KOPT-K1 (cell line): Measurements from ENCODE around the gene PDIK1L.

ENCODE experiments used
- H3K27ac ChIP-seq: fragments of 200-600 bp; sonication (generic); 2 replicates; pipeline ENCODE4 v1.5.1; 2016; ENCODE audit warnings: antibody characterized with exemption, mild to moderate bottlenecking, low read depth, low read length; ENCODE audit not compliant: poor library complexity, severe bottlenecking
- H3K36me3 ChIP-seq: fragments of 200-600 bp; sonication (generic); 2 replicates; pipeline ENCODE4 v1.5.1; 2017; ENCODE audit warnings: antibody characterized with exemption, mild to moderate bottlenecking, low read length, moderate library complexity; ENCODE audit not compliant: insufficient read depth
- H3K9me3 ChIP-seq: fragments of 200-600 bp; sonication (generic); 2 replicates; pipeline ENCODE4 v1.5.1; 2017; ENCODE audit warnings: antibody characterized with exemption, low read length, mild to moderate bottlenecking; ENCODE audit not compliant: insufficient read depth, poor library complexity, severe bottlenecking

Gene PDIK1L

DNA sequence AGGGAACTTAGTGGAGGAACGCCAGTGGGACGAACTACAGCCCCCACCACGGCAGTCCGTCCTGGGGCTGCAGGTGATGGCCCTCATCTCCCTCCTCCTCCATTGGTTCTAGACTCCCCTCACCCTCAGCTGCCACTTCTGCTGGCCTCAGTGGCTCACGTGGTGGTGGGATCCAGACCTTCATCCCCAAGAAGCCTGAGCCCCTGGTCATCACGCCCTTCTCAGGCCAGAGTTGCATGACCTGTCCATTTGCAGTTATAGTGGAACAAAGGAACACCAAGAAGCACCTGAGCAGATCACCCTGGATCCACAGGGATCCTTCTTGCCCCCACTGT lies 34.3 kb downstream of the PDIK1L start:
- H3K9me3 ChIP-seq = no peaks in the 10 kb centered on the region
- H3K27ac ChIP-seq = no peak overlapping the region
- no peaks in the 10 kb centered on the region for H3K36me3 ChIP-seq

DNA sequence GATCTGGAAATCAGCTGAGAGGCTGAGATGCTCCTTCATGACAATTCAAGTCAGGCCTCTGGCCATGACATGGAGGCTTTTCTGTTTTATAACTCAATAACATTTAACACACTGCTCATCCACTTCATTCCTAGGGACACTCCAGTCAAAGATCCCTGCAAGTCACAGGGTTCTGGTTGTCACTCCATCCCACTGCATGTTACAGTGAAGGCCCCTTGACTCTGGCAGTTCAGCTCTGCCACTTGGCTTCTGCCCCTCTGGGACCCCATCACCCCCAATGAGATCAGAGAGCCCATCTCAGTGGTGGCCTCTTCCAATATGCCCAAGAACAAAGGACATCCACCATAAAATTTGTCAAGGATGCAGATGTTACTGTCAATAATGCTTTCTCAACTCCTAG lies 37.3 kb downstream of the PDIK1L start:
- H3K27ac ChIP-seq = no peak overlapping the region
- H3K36me3 ChIP-seq = no peaks in the 10 kb centered on the region
- no peaks in the 10 kb centered on the region for H3K9me3 ChIP-seq

DNA sequence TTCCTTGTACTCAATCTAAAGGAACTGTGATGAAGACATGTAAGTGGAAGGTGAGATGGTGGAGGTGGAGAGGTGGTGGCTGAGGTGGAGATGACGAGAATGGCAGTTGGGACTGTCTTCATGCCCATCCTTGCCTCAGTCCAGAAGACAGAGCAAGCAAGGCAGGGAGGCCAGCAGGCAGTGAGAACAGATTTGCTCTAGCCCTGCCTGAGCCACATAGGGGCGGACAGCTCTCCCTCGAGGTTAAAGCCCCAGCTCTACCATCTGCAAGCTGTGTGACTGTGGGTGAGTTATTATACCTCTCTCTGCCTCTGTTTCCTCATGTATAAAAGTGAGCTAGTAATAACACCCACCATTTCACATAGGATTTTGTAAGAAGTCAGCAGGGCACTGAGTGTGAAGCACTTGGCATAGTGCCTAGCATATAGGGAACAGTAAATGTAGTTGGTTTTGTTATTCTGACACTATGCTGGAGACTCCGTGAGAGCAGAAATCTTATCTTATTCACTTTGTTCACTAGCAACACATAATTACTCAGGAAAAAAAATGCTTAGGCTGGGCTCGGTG lies 42.4 kb downstream of the PDIK1L start:
- Histone ChIP-seq H3K9me3 (no peaks in the 10 kb centered on the region), H3K36me3 (no peaks in the 10 kb centered on the region), H3K27ac (no peak overlapping the region)

DNA sequence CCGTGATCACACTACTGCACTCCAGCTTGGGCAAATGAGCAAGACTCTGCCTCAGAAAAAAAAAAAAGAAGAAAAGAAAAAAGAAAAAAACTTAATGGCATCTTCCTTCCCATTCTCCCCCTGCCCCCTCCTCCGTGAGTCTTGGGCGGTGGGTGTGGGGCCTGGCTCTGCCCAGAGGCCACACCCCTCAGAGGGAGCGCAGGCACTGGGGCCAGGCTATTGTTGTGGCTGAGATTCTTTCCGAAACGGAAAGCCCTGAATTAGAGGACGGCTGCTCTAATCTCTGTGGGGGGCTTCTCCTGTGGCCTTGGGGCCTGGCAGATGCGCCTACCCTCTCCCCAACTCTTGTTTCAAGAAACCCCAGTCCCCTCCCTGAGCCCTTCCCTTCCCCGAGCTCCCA lies 43.1 kb downstream of the PDIK1L start:
- no peaks in the 10 kb centered on the region for H3K36me3 ChIP-seq
- H3K9me3 ChIP-seq = no peaks in the 10 kb centered on the region
- no peak overlapping the region for H3K27ac ChIP-seq

DNA sequence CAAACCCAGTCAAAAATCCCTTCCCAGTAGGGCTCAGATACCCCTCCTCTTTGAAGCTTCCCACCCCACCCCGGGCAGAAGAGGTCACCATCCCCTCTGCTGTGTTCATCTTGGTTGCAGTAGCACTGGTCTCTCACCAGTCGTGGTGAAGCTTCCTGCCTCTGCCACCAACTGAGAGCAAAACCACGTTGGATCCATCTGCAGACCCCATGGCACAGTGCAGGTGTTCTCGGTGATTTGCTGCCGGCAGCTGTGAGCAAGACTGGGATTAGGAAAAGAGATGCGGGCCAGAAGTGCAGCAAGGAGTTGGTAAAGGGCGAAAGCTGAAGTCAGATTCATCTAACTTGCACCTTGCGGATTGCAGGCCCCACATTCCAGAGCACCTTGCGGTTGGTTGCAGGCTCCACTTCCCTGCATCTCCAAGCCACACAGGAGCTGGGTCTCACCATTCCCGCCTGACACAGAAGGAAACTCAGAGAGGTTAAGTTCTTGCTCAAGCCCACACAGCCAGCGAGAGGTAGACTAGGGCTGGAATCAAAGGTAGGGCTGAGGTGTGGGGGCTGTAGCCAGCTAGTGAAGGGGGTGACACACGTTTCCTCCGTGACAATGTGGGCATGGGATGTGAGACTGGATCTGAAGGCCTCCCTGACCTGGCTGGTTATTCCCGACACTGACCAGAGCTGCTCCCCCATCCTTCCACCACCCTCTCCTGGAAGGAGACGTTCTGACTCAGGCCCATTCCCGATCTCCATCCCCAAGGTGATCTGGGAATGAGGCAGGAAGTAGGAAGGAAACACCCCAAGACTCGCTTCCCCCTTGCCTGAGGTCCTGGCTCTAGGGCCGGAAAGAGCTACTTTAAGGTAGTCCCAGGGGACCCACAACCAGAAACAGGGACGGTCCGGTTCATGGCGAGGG lies 44.0 kb downstream of the PDIK1L start:
- Histone ChIP-seq H3K27ac (no peak overlapping the region), H3K36me3 (no peaks in the 10 kb centered on the region), H3K9me3 (no peaks in the 10 kb centered on the region)

DNA sequence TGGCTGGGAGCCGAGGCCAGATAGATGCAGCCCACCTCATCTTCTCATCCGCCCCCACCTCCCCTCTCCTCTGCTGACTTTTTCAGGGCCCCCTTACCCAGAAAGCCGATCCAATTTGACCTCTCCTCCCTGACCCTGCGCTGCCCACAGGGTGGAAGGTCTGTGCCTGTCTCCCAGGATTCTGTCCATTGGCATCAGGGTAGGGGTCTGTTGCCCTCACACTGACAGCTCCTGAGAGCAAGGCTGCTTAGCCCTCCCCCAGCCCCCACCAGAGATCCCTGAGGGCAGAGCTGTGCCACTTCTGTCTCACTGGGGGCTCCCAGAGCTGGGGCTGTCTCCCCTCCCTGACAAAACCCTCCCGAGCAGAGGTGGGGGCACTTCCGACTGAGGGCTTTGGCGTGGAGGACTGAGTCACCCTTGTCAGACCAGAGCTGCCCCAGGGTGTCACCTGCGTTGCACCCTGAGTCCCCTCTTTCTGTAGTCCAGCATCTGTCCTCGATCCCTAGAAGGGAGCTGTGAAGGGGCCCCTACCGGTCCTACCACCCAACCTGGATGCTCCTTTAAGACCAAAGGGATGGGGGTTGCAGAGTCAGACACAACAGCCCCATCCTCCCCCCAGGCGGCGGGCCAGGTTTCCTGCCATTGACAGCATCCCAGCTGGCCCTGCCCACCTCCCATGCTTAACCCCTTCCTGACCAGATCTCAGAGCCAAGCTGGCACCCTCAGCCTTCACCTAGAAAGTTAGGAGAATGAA lies 44.8 kb downstream of the PDIK1L start:
- Histone ChIP-seq H3K9me3 (no peaks in the 10 kb centered on the region), H3K36me3 (no peaks in the 10 kb centered on the region), H3K27ac (no peak overlapping the region)

DNA sequence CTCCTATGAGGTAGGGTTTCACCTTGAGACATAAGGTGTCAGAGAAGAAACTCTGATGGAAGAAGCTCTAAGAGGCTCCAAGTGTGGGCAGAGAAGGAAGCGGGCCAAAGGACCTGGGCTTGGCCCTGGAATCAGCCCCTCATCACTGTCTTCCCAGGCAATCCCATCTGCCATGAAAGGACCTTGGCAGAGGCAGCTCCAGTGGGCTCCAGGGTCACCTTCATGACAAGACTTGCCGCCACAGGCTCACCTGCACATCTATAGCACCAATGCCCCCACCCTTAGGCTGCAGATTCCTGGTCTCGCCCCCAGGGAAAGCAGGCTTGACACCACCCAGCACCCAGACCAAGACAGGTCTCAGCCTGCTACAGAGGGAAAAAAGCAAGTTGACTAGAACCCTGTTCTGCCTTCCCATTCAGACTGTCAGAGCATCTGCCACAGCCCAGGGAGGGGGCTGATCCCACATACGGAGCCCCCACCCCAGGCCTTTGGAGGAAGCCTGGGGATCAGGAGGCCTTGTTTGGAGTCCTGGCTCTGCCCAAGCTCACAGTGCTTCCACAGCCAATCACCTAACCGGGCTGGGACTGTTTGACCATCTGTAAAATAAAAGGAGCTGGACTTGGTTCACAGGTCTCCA lies 46.8 kb downstream of the PDIK1L start:
- Histone ChIP-seq H3K36me3 (no peaks in the 10 kb centered on the region), H3K9me3 (no peaks in the 10 kb centered on the region), H3K27ac (no peak overlapping the region)

DNA sequence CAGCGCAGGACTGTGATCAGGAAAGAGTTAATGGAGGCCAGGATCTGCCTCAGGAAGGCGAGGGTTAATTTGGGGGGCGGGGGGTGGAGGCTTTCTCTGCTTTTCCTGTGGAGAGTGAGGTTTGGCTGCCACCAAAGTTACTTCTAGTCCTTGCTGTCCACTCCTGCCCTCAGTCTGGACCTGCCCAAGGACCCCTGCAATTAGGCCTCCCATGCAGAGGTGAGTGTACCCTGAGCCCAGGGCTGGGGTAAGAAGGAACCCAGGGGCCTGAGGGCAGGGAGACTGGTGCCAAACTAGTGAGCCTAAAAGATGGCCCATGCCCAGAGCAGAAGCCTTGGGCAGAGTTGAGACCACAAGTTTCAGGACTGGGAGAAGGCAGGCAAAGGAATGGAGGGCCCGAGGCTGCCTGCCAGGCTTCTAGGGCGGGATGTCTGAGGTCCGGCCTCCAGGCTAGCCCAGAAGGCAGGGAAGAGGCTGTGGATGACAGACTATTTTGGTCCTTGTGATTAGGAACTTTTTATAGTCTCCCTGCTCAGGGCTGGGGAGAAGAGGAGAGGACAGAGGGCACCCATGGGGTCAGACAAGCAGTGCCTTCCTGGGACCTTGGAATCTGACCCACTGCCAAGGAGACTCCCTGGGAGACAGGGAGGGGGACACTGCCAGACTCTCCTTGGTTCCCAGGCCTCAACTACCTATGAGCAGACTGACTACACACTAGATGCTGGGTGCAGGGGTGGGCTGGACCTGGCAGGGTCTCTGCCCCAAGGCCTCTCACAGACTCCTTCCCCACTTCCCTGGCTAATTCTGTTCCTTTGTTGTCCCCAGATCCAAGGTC lies 47.5 kb downstream of the PDIK1L start, which contains the start of gene FAM110D:
TSS of gene FAM110D (plus strand) at position 172 of the 835 bp plus-strand sequence. CDS start 2,213 bp downstream, outside the sequence.
- Histone ChIP-seq H3K36me3 (no peaks in the 10 kb centered on the region), H3K27ac (no peak within 1 kb of the TSS), H3K9me3 (no peaks in the 10 kb centered on the region)

DNA sequence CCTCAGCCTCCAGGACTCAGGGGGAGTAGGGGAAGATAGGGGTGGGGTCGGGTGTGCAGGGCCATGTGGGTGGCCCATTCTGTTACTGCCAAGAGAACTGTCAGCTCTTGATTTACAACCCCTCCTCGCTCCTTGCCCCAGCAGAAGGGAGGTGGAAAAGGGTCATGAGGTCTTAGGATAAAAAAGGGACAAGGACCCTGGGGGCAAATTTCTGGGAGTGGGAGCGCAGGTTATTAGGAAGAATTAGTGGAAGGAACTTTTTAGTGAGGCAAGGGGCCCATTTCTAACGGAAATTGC lies 48.1 kb downstream of the PDIK1L start:
- Histone ChIP-seq H3K9me3 (no peaks in the 10 kb centered on the region), H3K27ac (no peak overlapping the region), H3K36me3 (no peaks in the 10 kb centered on the region)

DNA sequence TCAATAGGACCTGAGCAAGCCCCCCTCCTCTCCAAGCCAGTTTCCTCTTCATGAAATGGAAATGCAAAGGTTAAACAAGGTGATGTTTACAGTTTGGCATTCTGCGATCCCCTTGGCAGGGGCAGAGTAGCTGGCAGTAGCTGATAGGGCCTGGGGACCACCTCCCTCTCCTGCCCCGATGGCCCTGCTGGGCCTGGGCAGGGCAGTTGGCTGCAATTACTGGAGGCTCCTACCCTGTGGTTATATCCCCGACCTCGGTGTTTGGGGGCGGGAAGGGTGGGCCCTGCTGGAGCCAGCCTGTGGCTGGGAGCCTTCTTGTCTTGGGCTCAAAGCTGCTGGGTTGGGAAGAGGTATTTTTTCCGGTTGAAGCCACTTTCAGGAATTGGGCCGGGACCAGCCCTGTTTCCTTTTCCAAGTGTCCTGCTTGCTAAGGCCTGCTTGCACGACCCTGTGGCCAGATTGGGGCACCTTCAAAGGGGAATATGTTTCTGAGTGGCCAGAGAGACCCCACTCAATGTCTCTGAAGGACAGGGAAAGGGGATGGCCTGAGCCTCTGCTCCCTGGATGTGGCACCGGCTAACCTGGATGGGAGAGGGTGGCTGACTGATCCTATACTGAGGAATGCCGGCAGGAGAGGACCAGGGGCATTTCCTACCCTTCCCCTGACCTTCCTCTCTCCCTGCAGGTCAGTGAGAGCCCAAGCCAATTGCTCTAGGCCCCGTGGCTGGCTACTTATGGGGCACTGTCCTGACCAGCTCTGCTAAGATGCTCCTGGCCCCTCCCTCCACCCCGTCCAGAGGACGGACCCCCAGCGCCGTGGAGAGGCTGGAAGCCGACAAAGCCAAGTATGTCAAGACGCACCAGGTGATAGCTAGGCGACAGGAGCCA lies 49.1 kb downstream of the PDIK1L start:
- H3K27ac ChIP-seq = no peak overlapping the region
- H3K9me3 ChIP-seq = no peaks in the 10 kb centered on the region
- H3K36me3 ChIP-seq = no peaks in the 10 kb centered on the region

DNA sequence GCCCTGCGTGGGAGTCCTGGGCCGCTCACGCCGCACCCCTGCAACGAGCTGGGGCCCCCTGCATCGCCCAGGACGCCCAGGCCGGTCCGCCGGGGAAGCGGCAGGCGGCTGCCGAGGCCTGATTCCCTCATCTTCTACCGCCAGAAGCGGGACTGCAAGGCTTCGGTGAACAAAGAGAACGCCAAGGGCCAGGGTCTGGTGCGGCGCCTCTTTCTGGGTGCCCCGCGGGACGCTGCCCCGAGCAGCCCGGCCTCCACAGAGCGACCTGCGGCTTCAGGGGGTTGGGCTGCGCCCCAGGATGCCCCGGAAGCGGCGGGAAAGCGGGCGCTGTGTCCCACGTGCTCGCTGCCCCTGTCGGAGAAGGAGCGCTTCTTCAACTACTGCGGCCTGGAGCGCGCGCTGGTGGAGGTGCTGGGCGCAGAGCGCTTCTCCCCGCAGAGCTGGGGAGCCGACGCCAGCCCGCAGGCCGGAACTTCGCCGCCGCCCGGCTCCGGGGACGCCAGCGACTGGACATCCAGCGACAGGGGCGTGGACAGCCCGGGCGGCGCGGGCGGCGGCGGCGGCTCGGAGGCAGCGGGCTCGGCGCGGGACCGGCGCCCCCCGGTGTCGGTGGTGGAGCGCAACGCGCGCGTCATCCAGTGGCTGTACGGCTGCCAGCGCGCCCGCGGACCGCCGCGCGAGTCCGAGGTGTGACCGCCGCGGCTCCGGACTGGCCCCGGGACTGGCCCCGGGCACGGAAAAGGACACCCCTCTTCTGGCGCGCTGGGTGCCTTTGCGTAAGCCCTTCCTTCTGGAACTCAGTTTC lies 50.0 kb downstream of the PDIK1L start:
- Histone ChIP-seq H3K36me3 (no peaks in the 10 kb centered on the region), H3K9me3 (no peaks in the 10 kb centered on the region), H3K27ac (no peak overlapping the region)

DNA sequence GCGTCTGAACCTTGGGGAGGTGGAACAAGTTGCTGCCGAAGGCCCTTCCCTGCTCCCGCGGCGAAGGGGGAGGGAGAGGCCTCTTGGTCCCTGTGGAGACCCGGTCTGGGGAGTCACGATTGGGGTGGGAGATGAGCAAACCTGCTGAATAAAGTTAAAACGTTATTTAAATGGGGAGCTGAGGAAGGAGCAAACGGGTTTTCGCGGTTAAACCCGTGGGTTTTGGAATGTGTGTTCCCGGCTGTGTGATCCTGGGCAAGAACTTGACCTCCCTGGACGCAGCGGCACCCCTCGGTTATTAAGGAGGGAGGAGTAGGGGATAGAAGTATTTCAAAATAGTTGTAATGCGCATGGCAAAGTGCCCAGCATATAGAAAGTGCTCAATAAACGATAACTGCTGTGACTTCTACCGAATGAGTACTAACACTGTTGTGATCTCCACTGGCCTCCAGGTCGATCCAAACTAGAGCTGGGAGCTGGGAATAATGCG lies 50.6 kb downstream of the PDIK1L start:
- Histone ChIP-seq H3K27ac (no peak overlapping the region), H3K36me3 (no peaks in the 10 kb centered on the region)

DNA sequence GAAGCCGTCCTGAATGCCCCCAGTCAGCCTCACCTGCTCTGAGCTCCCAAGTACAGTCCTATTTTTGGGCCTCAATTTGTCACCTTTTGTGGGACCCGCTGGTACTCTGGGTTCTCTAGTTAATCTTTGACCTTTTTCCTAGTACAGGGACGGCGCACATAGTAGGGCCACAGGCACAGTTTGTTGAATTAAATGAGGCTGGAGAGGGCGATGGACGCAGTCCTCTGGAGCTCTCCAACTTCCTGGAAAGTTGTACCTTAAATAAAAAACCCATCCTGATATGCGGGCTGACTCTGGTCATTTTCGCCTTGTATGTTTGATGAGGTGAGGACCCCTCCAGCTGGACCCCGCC lies 52.0 kb downstream of the PDIK1L start:
- Histone ChIP-seq H3K36me3 (no peaks in the 10 kb centered on the region), H3K27ac (no peak overlapping the region)

More for the DNA sequence above, 50.6 kb downstream of the PDIK1L start:
- no peaks in the 10 kb centered on the region for H3K9me3 ChIP-seq

More for the DNA sequence above, 52.0 kb downstream of the PDIK1L start:
- no peaks in the 10 kb centered on the region for H3K9me3 ChIP-seq
